WI38 (cell line): ENCODE results near the gene GARNL3.

ENCODE experiments used
- H3K4me3 ChIP-seq: 2 replicates; pipeline ENCODE4 v1.5.1; 2011; ENCODE audit warnings: low read depth, mild to moderate bottlenecking, control low read depth, low read length
- TF ChIP-seq, protein P1 (sequence below): IDR thresholded peaks from 2 replicates; pipeline ENCODE4 v1.5.1; 2012; ENCODE audit warnings: low read depth, mild to moderate bottlenecking, control low read depth, low read length

GARNL3 gene

DNA sequence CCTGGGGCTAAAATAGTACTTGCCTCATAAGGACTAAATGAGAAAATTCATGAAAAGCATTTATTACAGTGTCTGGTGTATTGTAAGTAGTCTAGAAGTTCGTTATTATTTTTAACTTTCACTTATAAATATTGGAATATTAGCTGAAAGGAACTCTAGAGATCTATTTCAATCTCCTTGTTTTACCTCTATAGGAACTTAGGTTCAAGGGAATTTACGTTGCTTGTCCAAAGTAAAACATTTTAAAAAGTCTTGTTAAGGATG lies 55.5 kb downstream of the GARNL3 start:
- TF ChIP-seq, protein P1, sequence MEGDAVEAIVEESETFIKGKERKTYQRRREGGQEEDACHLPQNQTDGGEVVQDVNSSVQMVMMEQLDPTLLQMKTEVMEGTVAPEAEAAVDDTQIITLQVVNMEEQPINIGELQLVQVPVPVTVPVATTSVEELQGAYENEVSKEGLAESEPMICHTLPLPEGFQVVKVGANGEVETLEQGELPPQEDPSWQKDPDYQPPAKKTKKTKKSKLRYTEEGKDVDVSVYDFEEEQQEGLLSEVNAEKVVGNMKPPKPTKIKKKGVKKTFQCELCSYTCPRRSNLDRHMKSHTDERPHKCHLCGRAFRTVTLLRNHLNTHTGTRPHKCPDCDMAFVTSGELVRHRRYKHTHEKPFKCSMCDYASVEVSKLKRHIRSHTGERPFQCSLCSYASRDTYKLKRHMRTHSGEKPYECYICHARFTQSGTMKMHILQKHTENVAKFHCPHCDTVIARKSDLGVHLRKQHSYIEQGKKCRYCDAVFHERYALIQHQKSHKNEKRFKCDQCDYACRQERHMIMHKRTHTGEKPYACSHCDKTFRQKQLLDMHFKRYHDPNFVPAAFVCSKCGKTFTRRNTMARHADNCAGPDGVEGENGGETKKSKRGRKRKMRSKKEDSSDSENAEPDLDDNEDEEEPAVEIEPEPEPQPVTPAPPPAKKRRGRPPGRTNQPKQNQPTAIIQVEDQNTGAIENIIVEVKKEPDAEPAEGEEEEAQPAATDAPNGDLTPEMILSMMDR = no peak
- H3K4me3 ChIP-seq = no peak overlapping the region

DNA sequence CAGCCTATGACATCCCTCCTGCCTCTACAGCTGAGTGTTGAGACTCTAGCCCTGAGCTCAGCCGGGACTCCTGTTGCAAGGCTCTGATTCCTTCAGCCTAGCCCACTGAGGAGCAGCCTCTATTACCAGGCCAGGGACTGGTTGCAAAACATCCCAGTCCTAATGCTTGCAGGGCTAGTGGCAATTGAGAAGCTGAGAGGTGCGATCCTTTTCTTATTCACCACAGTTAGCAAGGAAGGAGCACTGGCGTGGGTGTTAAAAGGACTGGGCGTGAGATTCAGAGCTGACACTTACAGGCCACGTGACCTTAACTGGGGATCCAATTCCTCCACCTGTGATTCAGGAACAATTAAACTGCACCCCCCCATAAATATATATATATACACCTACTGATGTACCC lies 58.8 kb downstream of the GARNL3 start:
- TF ChIP-seq, protein P1 = no peak
- H3K4me3 ChIP-seq = no peak overlapping the region

DNA sequence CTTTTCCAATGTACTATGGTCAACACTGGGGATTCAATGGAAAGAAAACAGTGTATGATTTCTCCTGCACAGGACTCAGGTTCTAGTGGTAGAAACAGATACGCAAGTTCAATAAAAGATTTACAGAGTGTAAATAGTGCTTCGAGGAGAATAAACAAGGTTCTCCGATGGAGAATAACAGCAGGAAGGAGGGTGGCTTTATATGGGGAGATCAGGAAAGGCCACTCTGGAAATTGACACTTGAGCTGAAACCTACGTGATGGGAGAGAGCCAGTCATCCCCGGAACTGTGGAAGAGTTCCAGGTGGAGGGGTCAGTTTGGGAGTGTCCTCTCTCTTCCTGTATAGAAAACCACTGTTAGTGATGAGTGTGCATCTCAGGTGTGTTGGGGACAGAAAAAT lies 65.9 kb downstream of the GARNL3 start:
- TF ChIP-seq, protein P1 = no peak

DNA sequence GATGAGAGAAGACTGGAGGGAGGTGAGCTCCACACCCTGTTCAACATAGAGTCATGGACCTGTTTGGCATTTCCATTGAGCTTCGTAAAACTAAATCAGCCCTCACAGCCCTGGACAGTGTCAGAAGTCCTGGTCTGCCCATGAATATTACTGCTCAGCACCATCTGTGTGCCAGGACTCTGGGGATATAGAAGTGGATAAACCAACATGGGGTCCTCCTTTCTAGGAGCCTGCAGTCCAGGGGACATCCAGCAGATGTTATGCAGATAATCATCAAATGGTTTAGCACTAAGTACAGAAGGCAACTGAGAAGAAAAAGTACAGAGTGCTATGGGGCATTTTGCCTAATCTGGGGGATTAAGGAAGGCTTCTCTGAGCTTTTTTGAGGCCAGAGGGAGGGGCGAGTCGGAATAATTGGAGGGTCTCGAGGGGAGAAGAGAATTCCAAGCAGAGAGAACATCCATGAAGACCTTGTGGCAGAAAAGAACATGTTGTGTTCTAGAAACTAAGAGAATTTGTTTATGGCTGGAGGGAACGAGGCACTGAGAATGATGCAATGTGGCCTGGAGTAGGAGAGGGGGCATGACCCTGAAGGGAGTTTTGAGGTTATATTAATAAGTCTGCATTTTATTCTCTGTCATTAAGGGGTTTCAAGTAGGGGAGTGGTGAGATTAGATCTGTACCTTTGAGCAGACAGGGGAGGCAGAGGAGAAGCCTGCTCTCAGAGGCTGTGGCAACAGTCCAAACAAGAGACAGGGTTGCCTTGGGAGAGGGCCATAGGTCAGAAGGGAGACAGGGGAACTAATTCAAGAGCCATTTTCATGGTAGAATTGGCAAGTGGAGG lies 68.9 kb downstream of the GARNL3 start:
- TF ChIP-seq, protein P1 = no peak
- no peak overlapping the region for H3K4me3 ChIP-seq

More for the DNA sequence above, 65.9 kb downstream of the GARNL3 start:
- no peak overlapping the region for H3K4me3 ChIP-seq

DNA sequence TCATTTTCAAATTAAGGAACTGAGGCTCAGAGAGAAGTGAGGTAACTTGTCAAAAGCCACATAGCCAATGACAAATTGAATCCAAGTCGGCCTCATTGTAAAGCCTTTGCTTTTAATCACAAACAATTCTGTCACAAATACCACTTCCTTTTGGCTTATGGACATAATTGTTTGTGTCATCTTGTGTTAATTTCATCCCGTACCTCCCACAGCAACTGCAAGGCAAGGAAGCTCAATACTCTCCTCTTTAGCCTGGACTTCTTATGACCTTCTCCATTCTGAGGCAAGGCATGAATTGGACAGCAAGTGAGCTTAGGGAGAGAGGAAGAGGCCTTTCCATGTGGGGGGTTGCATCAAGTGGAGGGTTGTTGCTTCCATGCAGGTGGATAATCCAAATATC lies 70.2 kb downstream of the GARNL3 start:
- TF ChIP-seq, protein P1 = no peak

DNA sequence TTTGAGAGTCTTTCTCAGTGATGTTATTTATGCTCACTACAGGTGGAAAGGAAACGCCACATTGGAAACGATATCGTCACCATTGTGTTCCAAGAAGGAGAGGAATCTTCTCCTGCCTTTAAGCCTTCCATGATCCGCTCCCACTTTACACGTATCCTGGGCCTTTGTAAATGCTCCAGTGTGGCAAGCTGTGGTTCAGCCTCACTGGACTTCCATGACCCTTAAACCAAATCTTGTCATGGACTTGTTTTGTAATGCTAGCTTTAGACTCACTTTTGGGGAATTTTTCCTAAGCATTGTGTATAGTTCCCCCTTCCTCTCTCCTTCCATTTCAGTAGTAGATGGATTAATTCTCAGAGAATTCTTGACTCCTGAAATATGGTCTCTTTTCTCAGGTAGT lies 71.5 kb downstream of the GARNL3 start:
- TF ChIP-seq, protein P1 = no peak
- no peak overlapping the region for H3K4me3 ChIP-seq

More for the DNA sequence above, 70.2 kb downstream of the GARNL3 start:
- H3K4me3 ChIP-seq = no peak overlapping the region

DNA sequence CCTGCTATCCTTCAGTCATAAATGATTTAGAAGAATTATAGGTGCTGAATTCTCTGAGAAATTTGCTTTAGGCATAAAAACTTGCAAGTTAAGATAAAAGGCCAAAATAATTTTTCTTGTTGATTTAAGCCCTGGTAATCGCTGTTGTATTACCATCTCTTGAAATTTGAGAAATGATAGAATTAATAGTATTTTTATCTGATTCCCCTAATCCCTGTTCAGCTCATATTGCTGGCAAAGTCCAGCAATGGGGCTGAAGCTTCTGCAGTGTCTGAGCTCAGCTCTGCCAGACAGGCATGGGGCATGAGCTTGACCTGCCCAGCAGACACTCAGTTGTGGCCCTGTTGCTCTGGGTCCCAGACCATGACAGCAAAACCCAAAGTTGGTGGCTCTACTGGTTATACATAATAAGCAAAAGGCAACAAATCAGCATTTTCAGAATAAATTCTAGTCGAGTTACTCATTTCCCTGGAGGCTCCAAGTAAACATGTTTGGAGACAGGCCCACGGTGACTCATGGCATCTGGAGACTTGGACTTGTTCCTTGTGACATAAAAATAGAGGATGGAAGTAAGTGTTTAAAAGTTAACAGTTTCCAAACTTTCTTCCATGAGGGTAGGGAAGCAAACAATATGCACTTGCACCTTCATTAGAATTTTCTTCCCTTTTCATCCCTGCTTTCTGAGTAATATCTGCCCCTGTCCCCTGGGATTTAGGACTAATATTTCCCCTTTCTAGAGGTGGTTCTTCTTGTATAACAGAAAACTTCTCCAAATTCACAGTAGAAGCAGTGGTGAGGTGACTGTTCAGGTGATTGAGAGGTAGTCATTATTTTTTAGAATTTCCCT lies 72.2 kb downstream of the GARNL3 start:
- TF ChIP-seq, protein P1 = no peak
- H3K4me3 ChIP-seq = peak overlapping the region; percentile 20; the same call in 1 of the 2 replicates
